ENCODE measurements around the gene PALD1. TPM values are rescaled to one million over a fixed set of nuclear protein-coding genes. Genes with fewer than 3 reads are reported as not detected.

Gene PALD1
- polyA plus RNA-seq, 3 donors: 2.3 to 4.7 (median 3.8) TPM

DNA sequence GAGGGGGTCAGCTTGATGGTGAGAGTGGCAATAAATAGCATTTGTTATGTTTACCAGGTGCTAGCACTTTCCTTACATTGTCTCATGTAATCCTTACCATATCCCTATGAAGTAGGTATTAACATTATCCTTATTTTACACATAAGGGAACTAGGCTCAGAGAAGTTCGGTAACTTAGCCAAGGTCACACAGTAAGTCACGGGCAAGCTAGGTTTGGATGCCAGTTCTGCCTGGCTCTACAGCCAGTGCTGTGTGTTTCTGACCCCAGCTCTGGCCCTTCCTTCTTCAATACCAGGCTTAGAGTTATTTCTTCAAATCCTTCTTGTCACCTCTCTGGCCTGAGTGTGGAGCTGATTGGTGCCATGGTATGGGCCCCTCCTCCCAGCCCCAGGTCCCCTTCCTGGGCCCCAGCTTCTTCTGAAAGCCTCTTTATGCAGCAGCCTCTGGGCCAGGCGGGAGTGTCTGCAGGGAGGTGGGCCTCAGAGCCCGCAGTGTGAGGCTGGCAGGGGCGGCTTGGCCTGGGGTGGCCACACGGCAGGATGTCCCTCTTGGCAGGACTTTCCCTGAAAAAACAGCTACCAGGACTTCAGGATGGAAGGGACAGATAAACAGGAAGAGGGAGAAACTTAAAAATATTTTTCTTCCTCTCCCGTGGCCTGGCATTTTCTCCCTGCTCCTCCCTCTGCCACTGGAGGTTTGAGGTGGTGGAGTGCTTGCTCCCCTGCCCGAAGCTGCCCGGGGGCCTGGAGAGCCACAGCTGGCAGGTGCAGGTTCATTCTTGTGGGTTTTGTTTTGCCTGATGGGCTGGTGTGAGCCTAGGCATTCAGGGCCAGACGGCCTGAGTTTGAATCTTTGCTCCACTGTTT lies 20.6 kb downstream of the PALD1 start:
- whole genome bisulfite sequencing, 3 donors: 57 to 69% (median 59%) methylated on average over 10 of the region's 10 CpGs
- no peak overlapping the region for H3K27ac ChIP-seq (ENCODE audit: low read depth, low read length)

DNA sequence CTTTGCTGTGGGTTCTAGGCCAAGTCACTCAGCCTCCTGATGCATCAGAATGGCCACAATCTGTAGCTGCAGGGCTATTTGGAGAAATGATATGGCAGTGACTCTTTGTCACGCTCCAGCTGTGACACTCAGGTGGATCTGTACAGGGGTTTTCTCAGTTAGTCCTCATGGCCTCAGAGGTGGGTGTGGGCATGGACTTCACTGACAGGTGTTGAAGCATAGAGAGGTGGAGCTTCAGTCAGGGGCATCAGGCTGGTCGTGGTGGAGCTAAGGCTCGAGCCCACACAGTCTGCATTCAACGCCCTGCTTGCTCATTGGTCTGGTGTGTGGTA lies 21.2 kb downstream of the PALD1 start:
- no peak overlapping the region for H3K27ac ChIP-seq (ENCODE audit: low read depth, low read length)
- 74 to 83% (median 78%) methylated on average over 4 of the region's 4 CpGs for WGBS, 3 donors

DNA sequence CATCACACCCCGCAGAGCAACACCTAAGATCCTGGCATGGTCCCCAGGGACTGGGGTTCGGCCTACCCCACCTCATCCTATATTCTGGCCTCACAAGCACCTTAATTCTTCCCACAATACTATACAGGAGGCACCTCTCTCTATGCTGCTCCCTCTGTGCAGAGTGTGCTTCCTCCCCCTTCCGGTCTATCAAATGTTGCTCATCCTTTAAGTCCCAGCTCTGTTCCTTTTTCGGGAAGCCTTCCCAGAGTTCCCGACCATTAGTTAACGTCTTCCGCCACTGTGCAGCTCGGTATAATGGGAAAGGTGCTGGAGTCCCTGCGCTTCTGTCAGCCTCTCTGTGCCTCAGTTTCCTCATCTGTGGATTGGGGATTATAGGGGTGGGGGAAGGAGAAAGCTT lies 21.8 kb downstream of the PALD1 start:
- 56 to 78% (median 71%) methylated on average over 9 of the region's 9 CpGs for WGBS, 3 donors
- no peak overlapping the region for H3K27ac ChIP-seq (ENCODE audit: low read depth, low read length)

DNA sequence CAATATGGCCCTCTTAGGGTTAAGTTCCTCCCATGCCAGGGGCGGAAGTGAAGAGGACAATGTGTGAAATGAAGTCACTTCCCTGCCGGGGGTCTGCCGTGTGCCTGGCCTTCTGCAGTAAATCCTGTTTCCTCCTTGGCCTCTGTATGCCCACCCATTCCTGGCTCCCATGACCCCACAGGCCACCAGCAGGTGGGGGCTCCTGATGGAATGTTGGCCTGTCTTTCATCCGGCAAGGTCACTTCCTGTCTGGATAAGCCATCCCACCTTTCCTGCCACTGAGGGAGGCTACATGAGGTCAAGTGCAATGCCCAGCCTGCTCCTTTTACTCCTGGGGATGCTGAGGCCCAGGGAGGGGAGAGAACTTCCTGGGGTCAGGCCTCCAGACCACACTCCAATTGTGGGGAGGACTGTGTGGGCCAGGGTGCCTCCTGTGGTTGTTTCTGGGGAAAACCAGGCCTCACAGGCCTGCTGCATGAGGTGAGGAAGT lies 22.3 kb downstream of the PALD1 start:
- H3K27ac ChIP-seq (ENCODE audit: low read depth, low read length): no peak overlapping the region
- WGBS, 3 donors: 33 to 71% (median 41%) methylated on average over 3 to 4 of the region's 4 CpGs

DNA sequence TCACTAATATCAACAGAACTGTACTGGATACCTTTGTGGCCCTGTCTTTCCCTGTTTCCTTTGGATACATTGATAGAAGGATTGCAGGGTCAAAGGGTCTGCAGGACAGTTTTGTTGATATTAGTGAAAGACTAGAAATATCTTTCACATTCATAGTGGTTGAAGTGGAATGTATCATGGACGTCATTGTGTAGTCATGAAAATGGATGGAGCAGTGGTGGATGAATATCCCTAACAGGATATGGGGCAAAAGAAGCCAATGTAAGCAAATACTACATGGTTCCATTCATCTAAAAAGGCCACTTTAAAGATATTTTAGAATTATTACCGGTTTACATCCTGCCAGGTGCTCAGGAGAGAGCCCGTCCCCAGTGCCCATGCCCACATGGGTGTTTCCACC lies 23.8 kb downstream of the PALD1 start:
- H3K27ac ChIP-seq (ENCODE audit: low read depth, low read length): no peak overlapping the region
- WGBS, 3 donors: 84 to 86% (median 84%) methylated on average over 3 of the region's 3 CpGs

DNA sequence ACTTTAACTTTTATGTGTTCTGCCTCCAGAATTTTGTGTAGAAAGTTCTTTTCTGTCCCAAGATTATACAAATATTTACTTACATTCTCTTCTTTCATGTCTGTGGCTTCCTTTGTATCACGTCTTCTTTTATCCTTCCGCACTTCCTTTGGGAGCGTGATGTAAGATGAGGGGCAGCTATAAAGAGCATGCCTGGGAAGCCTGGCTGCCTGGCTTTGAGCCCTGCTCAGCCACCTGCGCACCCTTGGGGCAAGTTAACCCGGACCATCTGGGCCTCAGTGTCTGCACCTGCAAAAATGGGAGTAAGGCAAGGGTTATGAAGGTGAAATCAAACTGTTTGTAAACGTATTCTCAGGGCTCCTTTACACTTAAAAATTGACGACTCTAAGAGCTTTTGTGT lies 25.2 kb downstream of the PALD1 start:
- H3K27ac ChIP-seq (ENCODE audit: low read depth, low read length): no peak overlapping the region
- WGBS, 3 donors: 68 to 78% (median 71%) methylated on average over 7 of the region's 7 CpGs

DNA sequence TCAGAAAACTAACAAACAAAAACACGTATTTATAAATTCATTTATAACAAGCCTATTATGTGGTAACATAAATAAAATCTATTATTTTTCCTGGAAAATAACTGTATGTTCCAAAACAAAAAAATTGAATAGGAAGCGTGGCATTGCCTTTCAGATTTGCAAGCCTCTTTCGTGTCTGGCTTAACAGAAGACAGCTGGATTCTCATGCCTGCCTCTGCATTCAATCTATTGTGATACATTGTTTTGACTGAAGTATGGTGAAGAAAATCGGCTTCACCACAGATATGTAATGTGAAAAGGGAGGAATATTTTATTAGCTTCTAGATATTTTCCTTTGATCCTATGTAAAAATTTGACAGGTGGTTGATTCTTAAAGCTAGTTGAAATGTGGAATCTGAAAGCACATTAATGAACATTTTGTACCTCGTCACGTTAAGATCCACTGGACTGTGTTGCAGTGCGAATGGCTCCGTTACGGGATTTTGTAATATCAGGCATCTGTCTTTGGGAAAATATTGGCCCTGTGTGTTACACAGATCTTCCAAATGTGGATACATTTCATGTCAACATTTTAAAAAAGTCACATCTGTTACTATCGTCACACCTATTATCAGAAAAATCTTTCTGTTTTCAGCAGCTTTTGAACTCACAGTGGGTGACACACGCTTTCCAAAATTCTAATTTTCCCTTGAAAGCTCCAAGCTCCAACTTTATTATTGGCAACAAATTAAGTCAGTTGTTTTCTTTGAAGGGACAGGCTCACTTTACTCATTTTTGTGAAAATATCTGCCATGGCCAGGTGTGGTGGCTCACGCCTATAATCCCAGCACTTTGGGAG lies 26.2 kb downstream of the PALD1 start:
- H3K27ac ChIP-seq (ENCODE audit: low read depth, low read length): no peak overlapping the region

DNA sequence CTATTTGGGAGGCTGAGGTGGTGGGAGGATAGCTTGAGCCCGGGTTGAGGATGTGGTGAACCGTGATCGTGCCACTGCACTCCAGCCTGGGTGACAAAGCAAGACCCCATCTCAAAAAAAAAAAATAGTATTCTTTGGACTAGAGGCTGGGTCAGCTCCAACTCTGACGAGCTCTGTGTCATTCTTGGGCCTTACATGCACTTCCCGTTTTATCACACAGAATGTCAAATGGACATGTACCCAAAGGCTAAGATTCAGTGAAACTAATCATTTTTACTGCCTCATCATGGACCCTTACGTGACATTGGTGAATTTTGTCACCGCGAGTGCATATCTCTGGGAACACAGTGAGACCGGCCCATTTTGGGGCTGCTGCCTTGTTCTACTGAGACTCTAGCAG lies 27.3 kb downstream of the PALD1 start:
- 84 to 93% (median 87%) methylated on average over 9 of the region's 9 CpGs for WGBS, 3 donors
- H3K27ac ChIP-seq (ENCODE audit: low read depth, low read length): no peak overlapping the region

More for the DNA sequence above, 26.2 kb downstream of the PALD1 start:
- 76 to 86% (median 78%) methylated on average over 12 of the region's 12 CpGs for WGBS, 3 donors

DNA sequence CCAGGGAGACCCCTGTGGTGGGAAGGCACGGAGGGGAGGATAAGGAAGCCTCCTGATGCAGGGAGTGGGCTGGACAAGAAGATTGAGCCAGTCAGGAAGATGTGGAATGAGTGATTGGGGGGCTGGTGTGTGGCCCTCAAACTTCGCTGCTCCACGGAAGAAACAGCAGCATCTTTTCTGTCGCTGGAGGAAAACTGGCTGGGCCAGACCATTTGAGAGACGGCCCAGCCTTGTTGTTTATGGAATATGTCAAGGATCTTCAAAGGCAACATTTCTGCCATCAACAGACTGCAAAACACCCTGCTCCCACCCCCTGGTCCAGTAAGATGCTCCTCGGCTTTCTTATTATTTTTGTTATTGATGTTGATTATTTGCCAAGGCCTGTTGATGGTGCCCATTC lies 29.4 kb downstream of the PALD1 start:
- 81 to 85% (median 84%) methylated on average over 6 of the region's 6 CpGs for WGBS, 3 donors

DNA sequence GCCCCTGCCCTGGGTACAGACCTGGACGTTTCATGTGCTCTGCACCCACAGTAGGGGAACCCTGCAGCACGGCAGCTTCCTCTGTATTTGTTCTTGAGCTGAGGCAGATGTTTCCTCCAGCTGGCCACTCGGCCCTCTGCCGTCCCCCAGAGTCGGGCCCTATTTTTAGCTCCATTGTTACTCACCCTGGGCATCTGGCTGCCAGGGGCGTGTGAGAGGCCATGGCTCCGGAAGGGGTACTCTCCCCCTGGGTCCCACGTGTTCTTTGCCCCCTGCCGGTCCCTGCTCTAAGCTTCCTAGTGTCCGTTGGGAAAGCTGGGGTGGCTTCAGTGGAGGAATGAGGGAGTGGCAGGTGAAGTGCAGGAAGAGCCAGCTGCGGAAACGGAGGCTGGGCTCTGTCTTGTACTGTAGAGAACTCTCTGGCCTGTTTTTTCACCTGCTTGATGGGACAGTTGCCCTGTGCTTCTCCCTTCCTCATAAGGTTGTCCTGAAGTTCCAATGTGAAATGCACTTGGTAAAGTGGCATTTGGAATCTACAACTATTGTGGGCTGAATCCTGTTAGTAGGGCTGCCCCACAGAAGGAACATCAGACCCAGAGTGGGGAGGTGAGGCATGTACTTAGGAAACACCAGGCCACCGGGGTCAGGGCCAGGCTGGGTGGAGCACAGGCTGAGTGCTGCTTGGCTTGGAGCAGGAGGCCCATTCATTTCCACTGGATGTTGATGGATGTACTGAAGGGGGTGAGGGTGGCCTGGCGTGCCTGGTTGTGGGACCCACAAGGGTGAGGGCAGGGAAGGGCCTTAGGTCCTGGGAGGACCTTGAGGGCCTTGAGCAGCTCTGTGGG lies 30.6 kb downstream of the PALD1 start:
- 30 to 46% (median 31%) methylated on average over 14 of the region's 14 CpGs for WGBS, 3 donors

More for the DNA sequence above, 29.4 kb downstream of the PALD1 start:
- no peak overlapping the region for H3K27ac ChIP-seq (ENCODE audit: low read depth, low read length)

DNA sequence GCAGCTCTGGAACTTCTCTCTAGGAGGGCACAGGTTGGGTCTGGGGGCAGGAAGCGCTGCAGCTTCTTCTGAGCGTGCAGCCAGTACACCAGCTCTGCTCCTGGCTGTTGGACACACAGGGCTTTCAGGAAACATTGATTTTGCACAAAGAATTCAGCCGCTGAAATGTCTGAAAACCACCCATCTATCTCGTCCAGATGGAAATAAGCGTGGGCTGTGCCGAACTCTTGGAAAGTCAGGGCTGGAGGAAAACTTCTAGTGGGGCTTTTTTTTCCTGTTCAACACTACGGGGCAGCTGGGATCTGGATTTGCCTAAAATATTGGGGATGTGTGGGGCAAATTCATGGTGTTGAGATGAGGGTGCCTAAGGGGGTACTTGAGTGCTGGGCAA lies 31.2 kb downstream of the PALD1 start:
- WGBS, 3 donors: 59 to 68% (median 60%) methylated on average over 7 of the region's 7 CpGs
- no peak overlapping the region for H3K27ac ChIP-seq (ENCODE audit: low read depth, low read length)

More for the DNA sequence above, 30.6 kb downstream of the PALD1 start:
- H3K27ac ChIP-seq (ENCODE audit: low read depth, low read length): no peak overlapping the region

DNA sequence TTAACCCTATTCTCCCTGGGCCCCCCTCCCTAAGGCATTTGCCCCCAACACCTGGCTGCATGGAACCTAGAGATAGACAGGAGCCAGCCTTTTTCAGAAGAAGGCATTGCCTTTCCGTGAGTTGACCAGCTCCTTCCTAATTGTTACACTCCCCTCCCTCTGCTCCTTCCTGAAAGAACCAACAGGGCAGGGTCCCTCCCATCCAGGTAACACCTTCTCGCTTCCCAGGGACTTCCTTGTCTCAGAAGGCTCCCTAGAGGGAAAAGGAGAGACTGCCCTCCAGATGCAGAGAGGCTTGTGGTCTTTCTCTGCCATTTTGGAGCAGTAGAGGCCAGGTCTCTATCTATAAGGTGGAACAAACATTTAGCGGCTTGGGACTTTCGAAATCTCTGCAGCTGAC lies 31.9 kb downstream of the PALD1 start:
- WGBS, 3 donors: 80 to 89% (median 87%) methylated on average over 4 of the region's 4 CpGs
- H3K27ac ChIP-seq (ENCODE audit: low read depth, low read length): no peak overlapping the region

DNA sequence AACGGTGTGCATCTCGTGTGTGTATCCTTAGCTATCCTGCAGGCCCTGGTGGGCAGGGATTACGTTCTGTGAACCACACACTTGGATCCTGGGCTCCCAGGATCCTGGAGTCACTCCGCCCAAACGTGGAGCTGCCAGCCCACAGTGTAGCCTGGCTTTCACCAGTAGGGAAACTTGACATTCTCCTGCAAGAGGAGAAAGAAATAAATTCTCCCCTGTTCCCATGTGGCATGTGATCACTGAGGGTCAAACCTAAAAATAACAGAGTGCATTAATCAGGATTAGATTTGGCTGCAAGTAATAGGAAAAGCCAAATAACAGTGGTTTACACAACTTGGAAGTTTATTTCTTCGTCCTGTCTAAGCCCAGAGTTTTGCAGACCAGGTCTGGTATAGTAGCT lies 32.3 kb downstream of the PALD1 start:
- no peak overlapping the region for H3K27ac ChIP-seq (ENCODE audit: low read depth, low read length)
- 55 to 70% (median 60%) methylated on average over 6 of the region's 6 CpGs for WGBS, 3 donors

DNA sequence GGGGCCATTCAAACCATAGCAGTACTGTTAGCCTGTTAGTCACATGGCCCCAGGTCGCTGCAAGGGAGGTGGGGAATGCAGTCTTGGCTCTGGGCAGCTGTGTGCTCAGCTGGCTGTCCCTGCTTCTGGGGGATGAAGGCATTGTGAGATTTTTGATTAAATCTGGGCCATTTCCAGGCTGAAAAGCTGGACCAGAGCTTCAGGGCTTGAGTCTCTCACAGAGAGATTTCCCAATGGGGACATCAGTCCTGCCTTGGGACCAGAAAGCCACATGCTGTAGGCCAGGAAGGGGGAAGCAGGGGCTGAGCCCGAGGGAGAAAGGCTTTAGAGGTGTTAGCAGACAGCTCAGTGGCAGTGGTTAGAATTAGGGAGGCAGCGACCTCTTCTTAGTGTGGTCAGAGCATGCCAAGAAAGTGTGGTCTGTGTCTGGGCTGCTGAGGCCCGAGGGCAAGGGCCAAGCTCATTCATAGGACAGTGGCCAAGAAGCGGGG lies 33.6 kb downstream of the PALD1 start:
- WGBS, 3 donors: 42 to 66% (median 55%) methylated on average over 5 of the region's 5 CpGs
- no peak overlapping the region for H3K27ac ChIP-seq (ENCODE audit: low read depth, low read length)

DNA sequence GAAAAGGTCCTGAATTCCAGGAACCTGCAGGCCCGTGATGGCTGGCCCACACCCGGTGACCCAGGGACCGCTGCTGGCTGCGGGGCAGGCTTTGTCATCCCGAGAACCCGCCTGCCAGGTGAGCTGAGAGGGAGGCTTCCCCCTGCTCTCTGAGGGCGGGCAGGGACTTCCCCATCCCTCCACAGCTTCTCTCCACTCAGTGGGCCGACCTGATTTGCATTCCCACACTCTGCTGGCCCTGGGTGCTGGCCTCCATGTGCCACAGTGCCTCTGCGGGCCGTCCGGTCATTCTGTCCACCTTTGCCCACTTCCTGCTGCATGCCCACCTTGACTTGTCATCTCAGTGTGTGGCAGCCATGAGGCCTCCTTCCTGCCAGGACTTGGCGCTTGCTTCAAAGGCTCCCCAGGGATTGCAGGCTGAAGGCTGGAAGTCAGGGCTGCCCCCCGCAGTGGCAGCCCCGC lies 35.3 kb downstream of the PALD1 start:
- no peak overlapping the region for H3K27ac ChIP-seq (ENCODE audit: low read depth, low read length)
- WGBS, 3 donors: 55 to 75% (median 67%) methylated on average over 14 of the region's 14 CpGs

DNA sequence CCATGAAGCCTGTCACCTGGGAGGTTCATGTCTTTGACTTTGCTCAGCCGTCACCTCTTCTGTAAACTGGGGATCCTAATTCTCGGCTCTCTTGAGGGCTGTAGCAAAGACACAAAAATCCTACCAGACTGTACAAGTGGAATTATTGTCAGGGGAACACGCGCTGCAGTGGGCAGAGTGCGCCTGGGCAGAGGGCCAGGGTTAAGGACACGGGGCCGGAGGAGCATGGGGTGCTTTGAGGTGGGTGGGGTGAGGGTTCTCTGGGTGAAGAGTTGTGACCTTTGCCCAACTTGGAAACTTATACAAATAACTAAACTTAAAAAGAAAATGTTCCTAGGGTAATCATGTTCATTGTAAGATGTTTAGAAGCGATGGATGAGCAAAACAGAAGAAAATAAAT lies 36.0 kb downstream of the PALD1 start:
- H3K27ac ChIP-seq (ENCODE audit: low read depth, low read length): no peak overlapping the region
- 66 to 70% (median 67%) methylated on average over 8 of the region's 8 CpGs for WGBS, 3 donors

DNA sequence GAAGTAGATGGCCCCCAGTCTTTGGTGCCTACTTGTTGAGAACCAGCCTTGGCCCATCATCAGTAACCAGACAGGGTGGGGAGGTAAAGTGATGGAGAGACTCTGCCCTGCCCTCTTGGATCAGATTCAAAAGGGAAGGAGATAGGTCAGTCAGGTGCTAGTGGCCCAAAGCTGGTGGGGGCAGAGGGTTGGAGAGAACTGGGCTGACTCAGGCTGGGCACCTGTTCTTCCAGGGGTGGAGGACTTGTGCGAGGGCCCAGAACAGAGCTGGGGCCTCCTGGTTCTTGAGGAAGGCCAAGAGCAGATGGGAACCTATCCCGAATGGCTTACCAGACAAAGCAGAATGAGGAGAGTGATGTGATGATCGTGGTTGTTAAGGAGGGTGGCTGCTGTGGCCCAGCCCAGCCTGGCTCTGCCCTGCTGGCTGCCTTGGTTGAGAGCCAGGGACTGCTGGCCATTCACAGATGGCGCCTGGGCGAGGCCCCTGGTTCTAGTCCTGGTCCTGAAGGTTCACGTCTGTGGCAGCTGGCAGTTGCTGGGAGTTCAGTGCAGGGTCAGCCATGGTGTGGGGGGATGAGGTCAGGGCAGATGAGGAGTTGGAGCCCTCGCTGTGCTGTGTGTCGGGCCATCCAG lies 36.6 kb downstream of the PALD1 start:
- H3K27ac ChIP-seq (ENCODE audit: low read depth, low read length): no peak overlapping the region
- 86 to 90% (median 88%) methylated on average over 8 of the region's 8 CpGs for WGBS, 3 donors

DNA sequence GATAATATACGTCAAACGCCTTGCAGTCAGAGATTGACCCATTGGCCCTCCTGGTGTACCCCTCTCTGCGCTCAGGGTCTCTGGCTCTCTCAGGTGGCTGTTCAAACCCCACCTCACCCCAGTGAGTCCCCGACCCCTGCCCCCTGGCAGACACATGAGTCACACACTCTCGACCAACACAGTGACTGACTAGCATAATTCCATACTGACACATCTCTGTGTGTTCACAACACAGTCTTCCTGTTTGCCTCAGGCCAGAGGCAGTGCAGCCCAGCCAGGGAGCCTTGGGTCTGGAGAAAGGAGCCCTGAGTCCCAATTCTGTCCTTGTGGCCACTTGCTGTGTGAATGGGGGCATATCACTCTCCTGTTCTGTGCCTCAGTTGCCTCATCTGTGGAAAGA lies 40.1 kb downstream of the PALD1 start:
- no peak overlapping the region for H3K27ac ChIP-seq (ENCODE audit: low read depth, low read length)
- WGBS, 3 donors: 91 to 94% (median 92%) methylated on average over 5 of the region's 5 CpGs
